Neural cell (in vitro differentiated cells): Measurements from ENCODE around the gene NR5A2.

Experiments used
- CTCF ChIP-seq: fragments of 450-650 bp; IDR thresholded peaks from 2 replicates; pipeline ENCODE4 v1.5.1; 2014; ENCODE audit warnings: antibody characterized with exemption, mild to moderate bottlenecking, moderate library complexity; ENCODE audit not compliant: poor library complexity, severe bottlenecking
- EP300 ChIP-seq: fragments of 450-650 bp; conservative IDR thresholded peaks from 2 replicates; pipeline ENCODE4 v1.6.1; 2014; ENCODE audit warnings: antibody characterized with exemption, mild to moderate bottlenecking, moderate library complexity; ENCODE audit not compliant: poor library complexity, severe bottlenecking
- POLR2AphosphoS5 ChIP-seq: IDR thresholded peaks from 2 replicates; pipeline ENCODE4 v1.6.1; 2012
- REST ChIP-seq: IDR thresholded peaks from 2 replicates; pipeline ENCODE4 v1.6.1; 2012; ENCODE audit warnings: borderline replicate concordance

GRCh38 chr1:200034262-200034557, 6.7 kb downstream of the NR5A2 start:
- no peak for TF ChIP-seq POLR2AphosphoS5
- TF ChIP-seq EP300, result no peak
- TF ChIP-seq CTCF, result no peak
- TF ChIP-seq REST, result no peak
